Hepatocyte (in vitro differentiated cells): Measurements from ENCODE around the gene SNAPC1.

Experiments used
- CTCF ChIP-seq: fragments of 200-600 bp; sonication (generic); IDR thresholded peaks from 2 replicates; pipeline ENCODE4 v1.5.1; 2016; ENCODE audit warnings: antibody characterized with exemption, mild to moderate bottlenecking; ENCODE audit not compliant: poor library complexity
- EZH2phosphoT487 ChIP-seq: fragments of 200-600 bp; sonication (generic); IDR thresholded peaks from one replicate; pipeline ENCODE4 v1.6.1; 2018; ENCODE audit warnings: antibody characterized with exemption, mild to moderate bottlenecking, low read depth, moderate library complexity; ENCODE audit not compliant: unreplicated experiment, severe bottlenecking

DNA sequence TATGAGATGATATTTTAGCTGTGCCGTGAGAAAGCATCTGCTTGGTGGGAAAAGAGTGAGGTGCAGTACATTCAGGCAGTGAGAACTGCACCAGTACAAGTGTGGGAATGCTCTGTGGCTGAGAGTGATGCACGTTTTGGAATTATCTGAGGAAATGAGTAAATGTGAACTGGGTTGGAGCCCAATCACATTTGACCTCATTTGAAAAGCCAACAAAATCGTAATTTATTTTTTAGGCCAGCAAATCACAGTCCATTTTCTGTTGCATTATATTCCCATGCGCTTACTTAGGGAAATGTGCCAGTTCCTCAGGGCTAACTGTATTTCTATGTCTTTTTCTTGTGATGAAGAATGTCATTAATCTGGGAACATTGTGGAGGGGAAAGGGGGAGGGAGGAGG is 77.3 kb downstream of the SNAPC1 start:
- no peak for TF ChIP-seq EZH2phosphoT487
- no peak for TF ChIP-seq CTCF
